GM18498 (cell line): ENCODE results near the gene ESPNL.

Source experiments
- ATAC-seq: cut with Tn5 transposase; IDR thresholded peaks from one replicate; pipeline ENCODE4 v1.9.1; 2021; ENCODE audit warnings: mild to moderate bottlenecking, moderate library complexity; ENCODE audit not compliant: unreplicated experiment

The ESPNL gene

GRCh38 chr2:238152771-238153688, 52.9 kb downstream of the ESPNL start:
- ATAC-seq: no peak

- no peak for ATAC-seq
Observed at GRCh38 chr2:238154570-238154969, 54.4 kb downstream of the ESPNL start.

DNA sequence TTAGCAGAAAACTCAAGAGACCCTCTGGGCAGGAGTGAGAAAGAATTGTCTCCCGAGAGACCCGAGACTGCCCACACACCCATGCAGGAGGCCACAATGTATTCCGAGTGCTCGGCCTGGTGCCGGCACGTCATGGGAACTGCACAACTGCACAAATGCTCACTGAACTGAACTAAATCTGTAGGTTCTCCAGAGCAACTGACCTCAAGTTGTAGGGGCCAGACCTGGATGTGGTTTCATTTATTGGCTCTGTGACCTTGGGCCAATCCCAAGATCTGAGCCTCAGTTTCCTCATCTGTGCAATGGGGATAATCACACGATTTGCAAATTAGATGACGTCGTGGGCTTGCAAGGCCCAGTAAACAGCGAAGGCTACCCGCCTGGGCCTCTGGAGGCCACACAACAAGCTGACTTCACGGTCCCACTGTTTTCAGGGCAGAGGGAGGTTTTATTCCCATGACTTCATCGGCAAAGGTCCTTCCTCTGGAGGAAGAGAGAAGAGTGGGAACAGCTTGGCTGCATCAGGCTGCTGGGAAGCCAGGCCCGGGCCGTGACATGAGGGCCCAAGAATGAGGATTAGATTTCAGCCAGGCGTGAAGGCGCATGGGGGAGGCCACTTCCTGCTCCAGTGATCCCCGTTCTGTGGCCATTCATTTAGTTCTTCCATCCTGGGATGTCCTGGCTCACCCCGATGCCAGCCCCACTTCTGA, 55.1 kb downstream of the ESPNL start:
- ATAC-seq: no peak

GRCh38 chr2:238155761-238156694, 55.9 kb downstream of the ESPNL start:
- ATAC-seq: no peak

DNA sequence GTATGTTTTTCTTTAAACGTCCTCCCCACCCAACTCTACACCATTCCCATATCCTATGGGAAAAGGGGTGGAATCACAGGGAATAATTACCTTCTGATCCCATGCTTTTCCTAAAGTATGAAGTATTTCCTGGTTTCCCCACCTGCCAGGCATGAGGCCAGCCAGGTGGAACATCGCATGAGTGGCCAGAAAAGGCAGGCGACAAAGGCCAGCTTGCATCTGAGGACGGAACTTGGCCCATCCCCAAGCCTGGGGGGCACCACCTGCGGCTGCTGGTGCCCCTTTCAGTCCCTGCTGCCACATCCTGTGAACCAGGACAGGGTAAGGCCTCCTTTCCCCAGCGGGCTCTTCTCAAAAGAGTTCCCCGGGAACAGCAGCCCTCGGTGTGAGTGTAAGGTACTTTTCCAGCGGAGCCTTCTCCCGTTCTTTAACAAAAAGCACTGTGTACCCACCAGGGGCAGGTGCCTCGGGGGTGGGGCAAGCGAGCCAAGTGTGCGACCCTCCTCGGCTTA, 57.4 kb downstream of the ESPNL start:
- ATAC-seq: no peak

GRCh38 chr2:238158018-238158508, 57.9 kb downstream of the ESPNL start:
- ATAC-seq: no peak

DNA sequence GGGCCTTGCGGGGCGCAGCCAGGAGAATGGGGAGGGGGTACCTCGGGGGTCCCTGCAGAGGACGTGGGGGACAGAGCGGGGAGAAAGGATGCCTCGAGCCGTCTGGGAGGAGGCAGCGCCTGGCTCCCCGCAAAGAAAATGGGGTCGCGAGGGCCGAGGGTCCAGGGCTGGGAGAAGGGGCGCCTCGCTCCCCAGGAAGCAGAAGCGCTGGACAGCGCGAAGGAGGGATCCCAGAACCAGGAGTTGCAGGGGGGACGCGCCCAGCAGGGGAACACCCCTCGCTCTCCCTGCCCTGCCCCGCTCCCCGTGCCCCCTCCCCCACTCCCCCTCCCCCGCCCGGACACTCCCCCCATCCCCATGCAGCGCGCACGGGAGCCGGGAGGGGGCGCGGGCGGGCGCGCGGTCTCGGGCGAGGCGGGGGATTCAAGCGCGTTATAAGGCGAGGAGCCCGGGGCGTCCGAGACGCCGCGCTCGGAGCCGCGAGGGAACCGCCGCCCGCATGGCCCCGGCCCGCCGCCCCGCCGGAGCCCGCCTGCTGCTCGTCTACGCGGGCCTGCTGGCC, 58.5 kb downstream of the ESPNL start, which contains the start of gene ERFE:
ERFE (plus strand) TSS at position 462 of the 562 bp plus-strand sequence; CDS start at position 500, 38 bp downstream.
- ATAC-seq: no peak

- ATAC-seq: no peak
Observed at GRCh38 chr2:238159071-238159539, 59.0 kb downstream of the ESPNL start.

GRCh38 chr2:238159661-238160205, 59.6 kb downstream of the ESPNL start:
- ATAC-seq: no peak

- no peak for ATAC-seq
Observed at GRCh38 chr2:238160206-238161129, 60.3 kb downstream of the ESPNL start.

DNA sequence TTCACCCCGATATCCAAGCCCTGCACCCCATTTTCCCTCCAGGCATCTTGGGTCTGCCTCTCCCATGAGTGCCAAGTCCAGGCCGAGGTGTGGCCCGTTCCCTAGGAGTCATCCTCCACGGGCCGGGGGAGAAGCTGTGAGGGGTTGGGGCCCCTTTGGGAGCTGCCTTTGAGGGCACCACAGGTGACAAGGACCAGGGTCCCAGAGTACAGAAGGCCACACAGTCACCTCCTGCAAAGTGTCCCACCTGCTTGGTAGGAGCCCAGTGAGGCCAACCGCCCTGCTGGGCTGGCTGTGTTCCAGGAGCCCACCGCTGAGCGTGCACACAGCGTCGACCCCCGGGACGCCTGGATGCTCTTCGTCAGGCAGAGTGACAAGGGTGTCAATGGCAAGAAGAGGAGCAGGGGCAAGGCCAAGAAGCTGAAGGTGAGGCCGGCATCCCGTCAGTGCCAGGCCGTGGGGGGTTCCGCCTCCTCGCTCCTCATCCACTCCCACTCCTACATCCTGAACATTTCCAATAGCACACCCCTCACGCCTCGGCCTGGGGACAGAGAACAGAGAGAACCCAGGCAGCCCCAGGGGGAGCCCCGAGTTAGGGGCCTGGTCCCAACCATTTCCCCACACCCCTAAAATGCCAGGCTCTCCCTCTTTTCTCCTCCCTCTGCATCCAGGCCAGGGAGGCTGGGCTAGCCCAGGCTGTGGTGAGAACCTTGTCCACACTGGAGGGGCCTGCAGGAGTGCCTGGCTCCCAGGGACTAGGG, 61.3 kb downstream of the ESPNL start:
- no peak for ATAC-seq

GRCh38 chr2:238162251-238162845, 62.2 kb downstream of the ESPNL start:
- no peak for ATAC-seq

- no peak for ATAC-seq
Observed at GRCh38 chr2:238162846-238163441, 62.8 kb downstream of the ESPNL start.

DNA sequence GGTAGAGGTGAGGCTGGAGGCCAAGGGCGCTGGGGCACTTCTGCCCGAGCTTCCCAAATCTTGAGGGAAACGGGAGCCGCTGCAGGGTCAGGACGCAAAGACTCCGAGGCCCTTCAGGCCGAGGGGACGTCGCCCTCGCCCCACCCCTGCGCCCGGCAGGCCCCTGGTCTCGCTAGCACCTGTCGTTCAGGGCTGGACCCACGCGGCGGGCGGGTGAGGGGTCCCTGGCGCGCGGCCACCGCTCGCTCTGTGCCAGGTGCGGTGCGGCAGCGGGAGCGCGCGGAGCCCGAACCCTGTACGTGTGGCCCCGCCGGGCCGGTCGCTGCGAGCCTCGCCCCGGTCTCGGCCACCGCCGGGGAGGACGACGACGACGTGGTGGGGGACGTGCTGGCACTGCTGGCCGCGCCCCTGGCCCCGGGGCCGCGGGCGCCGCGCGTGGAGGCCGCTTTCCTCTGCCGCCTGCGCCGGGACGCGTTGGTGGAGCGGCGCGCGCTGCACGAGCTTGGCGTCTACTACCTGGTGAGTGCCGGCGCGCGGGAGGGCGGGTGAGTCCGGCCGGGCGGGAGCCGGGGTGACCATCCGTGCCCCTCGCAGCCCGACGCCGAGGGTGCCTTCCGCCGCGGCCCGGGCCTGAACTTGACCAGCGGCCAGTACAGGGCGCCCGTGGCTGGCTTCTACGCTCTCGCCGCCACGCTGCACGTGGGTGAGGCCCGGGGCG, 63.5 kb downstream of the ESPNL start:
- ATAC-seq: no peak

GRCh38 chr2:238164906-238165287, 64.8 kb downstream of the ESPNL start:
- no peak for ATAC-seq

GRCh38 chr2:238165288-238165921, 65.3 kb downstream of the ESPNL start:
- no peak for ATAC-seq
